Adrenal gland (tissue), 5 donors: ENCODE data around the gene ELOVL2.
"Not testable (repeated sequence)": the region's sequence is repeated elsewhere in the genome, so short reads cannot be mapped to it uniquely, and the experiment has no call there.

ENCODE experiments used
- CTCF ChIP-seq, 6 experiments: fragments of 450-650 bp in 4 of 6; fragments of 200-600 bp in 2 of 6; sonication (generic) in 1 of 6; IDR thresholded peaks; 1 replicate in 5 of 6; 2 replicates in 1 of 6; pipeline versions ENCODE4 v1.5.1 to v1.8.0; 2016 to 2021; ENCODE audit warnings: antibody characterized with exemption in 6 of 6, mild to moderate bottlenecking in 2 of 6, moderate library complexity in 1 of 6
- POLR2A ChIP-seq, 2 donors: fragments of 450-650 bp; IDR thresholded peaks; one replicate each; pipeline ENCODE4 v1.6.1; 2017; ENCODE audit warnings: antibody characterized with exemption in 2 of 2, mild to moderate bottlenecking in 2 of 2, moderate library complexity in 1 of 2
- donor health status: DM: no; HTN: no; CAD: no.

GRCh38 chr6:11091141-11091540 lies 47.0 kb upstream of the ELOVL2 start:
- not testable (repeated sequence) for TF ChIP-seq CTCF, POLR2A (IDR thresholded peaks at IDR 0.05)
